COLO668 (cell line): Measurements from ENCODE around the gene VPS16.
"Not testable (repeated sequence)": the region's sequence is repeated elsewhere in the genome, so short reads cannot be mapped to it uniquely, and the experiment has no call there.

Experiments used
- DNase-seq: peaks from one replicate; lab custom pipeline; 2025; ENCODE audit not compliant: unreplicated experiment; lab: John Stamatoyannopoulos, UW

VPS16 gene

GRCh38 chr20:2806351-2806701, 34.2 kb upstream of the VPS16 start:
- peak; percentile 16 for DNase-seq

- DNase-seq = no peak
Observed at GRCh38 chr20:2807019-2807418, 33.5 kb upstream of the VPS16 start.

- not testable (repeated sequence) for DNase-seq
Observed at GRCh38 chr20:2807929-2808328, 32.6 kb upstream of the VPS16 start.

GRCh38 chr20:2809690-2810089, 30.9 kb upstream of the VPS16 start:
- DNase-seq = no peak

- no peak for DNase-seq
Observed at GRCh38 chr20:2812189-2812588, 28.4 kb upstream of the VPS16 start.

- no peak for DNase-seq
Observed at GRCh38 chr20:2814076-2814475, 26.5 kb upstream of the VPS16 start.

GRCh38 chr20:2814587-2815051, 25.9 kb upstream of the VPS16 start, which contains the start of gene C20orf141:
Gene C20orf141 (plus strand): TSS chr20:2814987. CDS start chr20:2815185, 198 bp downstream.
- no peak for DNase-seq

DNA sequence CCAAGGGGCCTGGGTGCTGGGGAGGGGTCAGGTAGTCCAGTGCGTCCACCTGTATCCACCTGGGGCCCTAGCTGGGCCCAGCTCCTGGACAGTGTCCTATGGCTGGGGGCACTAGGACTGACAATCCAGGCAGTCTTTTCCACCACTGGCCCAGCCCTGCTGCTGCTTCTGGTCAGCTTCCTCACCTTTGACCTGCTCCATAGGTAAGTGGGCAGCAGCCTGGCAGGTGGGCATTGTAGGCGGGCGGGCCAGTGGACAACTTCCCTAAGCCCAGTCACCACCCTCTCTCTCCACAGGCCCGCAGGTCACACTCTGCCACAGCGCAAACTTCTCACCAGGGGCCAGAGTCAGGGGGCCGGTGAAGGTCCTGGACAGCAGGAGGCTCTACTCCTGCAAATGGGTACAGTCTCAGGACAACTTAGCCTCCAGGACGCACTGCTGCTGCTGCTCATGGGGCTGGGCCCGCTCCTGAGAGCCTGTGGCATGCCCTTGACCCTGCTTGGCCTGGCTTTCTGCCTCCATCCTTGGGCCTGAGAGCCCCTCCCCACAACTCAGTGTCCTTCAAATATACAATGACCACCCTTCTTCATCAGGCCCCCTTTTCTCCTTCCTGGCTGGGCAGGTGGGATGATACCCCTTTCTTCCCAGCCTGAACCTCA, 25.2 kb upstream of the VPS16 start:
- DNase-seq = no peak

GRCh38 chr20:2816030-2816582, 24.4 kb upstream of the VPS16 start, which contains the start of gene TMEM239:
Gene TMEM239 (plus strand): TSS chr20:2816364. CDS start chr20:2816555, 191 bp downstream.
- no peak for DNase-seq

DNA sequence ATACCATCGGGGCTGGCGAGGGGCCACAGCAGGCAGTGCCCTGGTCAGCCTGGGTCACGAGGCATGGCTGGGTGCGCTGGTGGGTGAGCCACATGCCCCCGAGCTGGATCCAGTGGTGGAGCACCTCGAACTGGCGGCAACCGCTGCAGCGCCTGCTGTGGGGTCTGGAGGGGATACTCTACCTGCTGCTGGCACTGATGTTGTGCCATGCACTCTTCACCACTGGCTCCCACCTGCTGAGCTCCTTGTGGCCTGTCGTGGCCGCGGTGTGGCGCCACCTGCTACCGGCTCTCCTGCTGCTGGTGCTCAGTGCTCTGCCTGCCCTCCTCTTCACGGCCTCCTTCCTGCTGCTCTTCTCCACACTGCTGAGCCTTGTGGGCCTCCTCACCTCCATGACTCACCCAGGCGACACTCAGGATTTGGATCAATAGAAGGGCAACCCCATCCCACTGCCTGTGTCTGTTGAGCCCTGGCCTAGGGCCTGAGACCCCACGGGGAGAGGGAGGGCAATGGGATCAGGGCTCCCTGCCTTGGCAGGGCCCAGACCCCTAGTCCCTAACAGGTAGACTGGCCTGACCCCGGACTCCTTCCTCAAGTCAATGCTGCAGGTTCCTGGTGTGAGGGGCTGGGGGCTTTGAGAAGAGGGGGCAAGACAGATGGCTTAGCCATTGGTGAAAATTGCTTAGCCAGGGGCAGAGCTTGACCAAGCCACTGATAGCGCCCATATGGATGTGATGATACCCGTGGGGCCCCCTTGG, 23.8 kb upstream of the VPS16 start:
- DNase-seq = peak; percentile 26

GRCh38 chr20:2817341-2817726, 23.2 kb upstream of the VPS16 start:
- no peak for DNase-seq

- DNase-seq = no peak
Observed at GRCh38 chr20:2817891-2818595, 22.5 kb upstream of the VPS16 start.

GRCh38 chr20:2820084-2820895, 20.3 kb upstream of the VPS16 start:
- no peak for DNase-seq

DNA sequence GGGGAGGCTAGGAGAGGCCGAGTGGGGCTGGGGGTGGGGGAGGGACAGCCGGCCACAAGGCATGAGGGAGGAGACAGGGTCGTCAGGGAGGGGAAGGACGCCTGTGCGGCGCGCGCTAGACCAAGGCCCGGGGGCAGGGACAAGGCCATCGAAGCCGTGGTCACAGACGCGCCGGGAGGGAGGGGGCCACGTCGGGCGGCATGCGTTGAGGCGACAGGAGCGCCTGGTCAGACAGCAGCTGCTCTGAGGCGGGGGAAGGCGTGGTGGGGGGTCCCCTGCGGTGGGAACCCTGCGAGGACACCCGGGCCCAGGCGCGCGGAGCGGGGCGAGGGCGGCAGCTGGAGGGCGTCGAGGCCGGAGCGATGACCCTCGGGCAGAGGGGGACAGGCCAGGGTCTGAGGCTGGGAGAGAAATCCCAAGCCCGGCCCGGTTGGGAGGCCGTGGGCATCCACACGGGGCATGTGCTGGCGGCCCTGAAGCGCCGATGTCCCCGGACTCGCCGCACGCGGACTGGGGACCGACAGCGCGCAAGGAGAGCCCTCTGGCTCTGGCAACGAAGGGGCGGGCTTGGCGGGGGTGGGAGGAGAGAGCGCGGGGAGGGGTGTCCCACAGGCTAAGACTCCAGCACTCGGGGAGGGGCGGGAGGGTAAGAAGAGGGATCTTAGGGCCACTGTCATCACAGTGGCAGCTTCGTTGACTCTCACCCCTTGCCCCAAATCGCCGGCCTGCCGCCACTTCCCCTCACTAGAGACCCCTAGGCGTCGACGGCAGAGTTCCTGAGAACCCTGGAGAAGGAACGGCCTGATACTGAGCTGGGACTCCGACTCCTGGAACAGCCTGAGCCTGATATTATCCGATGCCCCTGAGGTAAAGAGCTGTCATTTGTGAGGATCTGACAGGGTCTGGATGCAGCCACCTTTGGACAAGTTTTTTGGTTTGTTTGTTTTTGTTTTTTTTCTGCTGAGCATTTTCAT, 19.4 kb upstream of the VPS16 start:
- DNase-seq = no peak

- DNase-seq = no peak
Observed at GRCh38 chr20:2822073-2822472, 18.5 kb upstream of the VPS16 start.

- DNase-seq = no peak
Observed at GRCh38 chr20:2825761-2826160, 14.8 kb upstream of the VPS16 start.

DNA sequence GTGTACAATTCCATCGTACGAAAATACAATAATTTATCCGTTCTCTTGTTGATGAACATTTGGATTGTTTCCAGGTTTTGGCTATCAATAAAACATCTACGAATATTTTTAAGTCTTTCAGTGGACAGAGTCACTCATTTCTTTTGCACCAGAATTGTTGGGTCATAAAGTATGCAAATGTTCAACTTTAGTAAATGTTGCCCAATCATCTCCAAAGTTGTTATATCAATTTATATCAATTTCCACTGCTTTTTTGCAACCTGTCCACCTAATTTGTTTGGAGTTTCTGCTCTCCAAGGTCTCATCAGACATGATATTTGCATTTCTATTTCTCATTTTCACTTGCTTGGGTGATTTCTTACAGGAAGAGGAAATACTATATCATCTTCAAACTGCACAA, 13.9 kb upstream of the VPS16 start:
- no peak for DNase-seq

DNA sequence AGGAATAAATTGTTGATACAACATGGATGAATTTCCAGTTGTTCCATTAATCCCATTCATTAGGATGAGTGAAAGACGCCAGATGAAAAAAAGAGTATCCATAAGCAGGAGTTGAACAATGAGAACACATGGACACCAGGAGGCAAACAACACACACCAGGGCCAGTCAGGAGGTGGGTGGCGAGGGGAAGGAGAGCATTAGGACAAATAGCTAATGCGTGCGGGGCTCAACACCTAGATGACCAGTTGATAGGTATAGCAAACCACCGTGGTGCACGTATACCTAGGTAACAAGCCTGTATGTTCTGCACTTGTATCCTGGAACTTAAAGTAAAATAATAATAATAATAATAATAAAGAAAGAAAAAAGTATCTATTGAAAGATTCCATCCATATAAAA, 11.2 kb upstream of the VPS16 start:
- no peak for DNase-seq

DNA sequence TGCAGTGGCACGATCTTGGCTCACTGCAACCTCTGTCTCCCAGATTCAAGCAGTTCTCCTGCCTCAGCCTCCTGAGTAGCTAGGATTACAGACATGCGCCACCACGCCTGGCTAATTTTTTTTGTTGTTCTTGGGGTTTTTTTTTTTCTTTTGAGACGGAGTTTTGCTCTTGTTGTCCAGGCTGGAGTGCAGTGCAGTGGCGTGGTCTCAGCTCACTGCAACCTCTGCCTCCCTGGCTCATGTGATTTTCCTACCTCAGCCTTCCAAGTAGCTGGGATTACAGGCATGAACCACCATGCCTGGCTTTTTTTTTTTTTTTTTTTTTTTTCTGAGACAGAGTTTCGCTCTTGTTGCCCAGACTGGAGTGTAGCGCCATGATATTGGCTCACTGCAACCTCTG, 9.3 kb upstream of the VPS16 start:
- not testable (repeated sequence) for DNase-seq

- no peak for DNase-seq
Observed at GRCh38 chr20:2833761-2834160, 6.8 kb upstream of the VPS16 start.
